WERI-Rb-1 (cell line): ENCODE results near the gene KIF1C.
A peak's percentile ranks its signal among the peaks of the same experiment; 100 is the strongest.

Experiments used
- DNase-seq: peaks from one replicate; pipeline ENCODE4 v3.0.0-alpha.2; 2020
- H3K27ac ChIP-seq: fragments of 250-450 bp; sonication (Bioruptor Pico); 2 replicates; pipeline ENCODE4 v1.5.1; 2020; ENCODE audit warnings: mild to moderate bottlenecking, moderate library complexity
- H3K27me3 ChIP-seq: fragments of 250-450 bp; sonication (Bioruptor Pico); 2 replicates; pipeline ENCODE4 v1.5.1; 2021; ENCODE audit warnings: mild to moderate bottlenecking, low read depth, moderate library complexity; ENCODE audit not compliant: insufficient read depth, severe bottlenecking
- H3K36me3 ChIP-seq: fragments of 250-450 bp; sonication (Bioruptor Pico); 2 replicates; pipeline ENCODE4 v1.5.1; 2020; ENCODE audit warnings: mild to moderate bottlenecking, moderate library complexity
- H3K4me3 ChIP-seq: 2 replicates; pipeline ENCODE4 v1.5.1; 2011; ENCODE audit warnings: low read depth, mild to moderate bottlenecking, control low read depth, low read length
- H3K9me3 ChIP-seq: fragments of 250-450 bp; sonication (Bioruptor Pico); 2 replicates; pipeline ENCODE4 v1.5.1; 2021; ENCODE audit warnings: mild to moderate bottlenecking, moderate library complexity; ENCODE audit not compliant: severe bottlenecking
- TF ChIP-seq, protein P1 (sequence below): IDR thresholded peaks from 2 replicates; pipeline ENCODE4 v1.5.1; 2011; ENCODE audit warnings: low read depth, mild to moderate bottlenecking, control low read depth, inconsistent platforms, low read length

KIF1C gene

GRCh38 chr17:4980644-4981216, 17.0 kb upstream of the KIF1C start:
- Histone ChIP-seq H3K36me3 (peaks cover 54% of the 10 kb centered on the region), H3K4me3 (no peak overlapping the region)

DNA sequence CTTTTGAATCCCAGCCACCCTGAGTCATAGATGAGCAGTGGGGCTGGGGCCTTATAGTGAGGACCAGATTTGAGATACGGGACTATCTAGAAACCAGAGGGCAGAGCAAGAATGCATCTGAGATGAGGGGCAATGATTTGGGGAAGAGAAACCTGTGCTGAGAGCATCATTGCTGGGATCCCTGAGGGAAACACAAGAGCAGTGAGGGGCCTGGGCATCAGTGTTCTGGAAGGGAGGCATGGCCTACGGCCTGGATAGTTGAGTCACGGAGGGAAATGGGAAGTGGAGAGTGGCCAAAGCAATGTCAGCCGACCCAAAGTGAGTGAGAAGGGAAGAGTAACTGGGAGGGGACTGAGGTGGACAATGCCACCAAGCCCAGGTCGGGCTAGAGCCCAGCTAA, 15.4 kb upstream of the KIF1C start:
- TF ChIP-seq, protein P1, sequence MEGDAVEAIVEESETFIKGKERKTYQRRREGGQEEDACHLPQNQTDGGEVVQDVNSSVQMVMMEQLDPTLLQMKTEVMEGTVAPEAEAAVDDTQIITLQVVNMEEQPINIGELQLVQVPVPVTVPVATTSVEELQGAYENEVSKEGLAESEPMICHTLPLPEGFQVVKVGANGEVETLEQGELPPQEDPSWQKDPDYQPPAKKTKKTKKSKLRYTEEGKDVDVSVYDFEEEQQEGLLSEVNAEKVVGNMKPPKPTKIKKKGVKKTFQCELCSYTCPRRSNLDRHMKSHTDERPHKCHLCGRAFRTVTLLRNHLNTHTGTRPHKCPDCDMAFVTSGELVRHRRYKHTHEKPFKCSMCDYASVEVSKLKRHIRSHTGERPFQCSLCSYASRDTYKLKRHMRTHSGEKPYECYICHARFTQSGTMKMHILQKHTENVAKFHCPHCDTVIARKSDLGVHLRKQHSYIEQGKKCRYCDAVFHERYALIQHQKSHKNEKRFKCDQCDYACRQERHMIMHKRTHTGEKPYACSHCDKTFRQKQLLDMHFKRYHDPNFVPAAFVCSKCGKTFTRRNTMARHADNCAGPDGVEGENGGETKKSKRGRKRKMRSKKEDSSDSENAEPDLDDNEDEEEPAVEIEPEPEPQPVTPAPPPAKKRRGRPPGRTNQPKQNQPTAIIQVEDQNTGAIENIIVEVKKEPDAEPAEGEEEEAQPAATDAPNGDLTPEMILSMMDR: no peak
- no peaks in the 10 kb centered on the region for H3K9me3 ChIP-seq
- H3K27me3 ChIP-seq: no peaks in the 10 kb centered on the region
- no peak for DNase-seq
- H3K27ac ChIP-seq: no peak overlapping the region
- no peak overlapping the region for H3K4me3 ChIP-seq
- H3K36me3 ChIP-seq: peaks cover 39% of the 10 kb centered on the region

More at GRCh38 chr17:4980644-4981216, 17.0 kb upstream of the KIF1C start:
- Histone ChIP-seq H3K27ac (peak overlapping the region; percentile 37), H3K27me3 (no peaks in the 10 kb centered on the region), H3K9me3 (no peaks in the 10 kb centered on the region)
- peak; percentile 58 for DNase-seq
- TF ChIP-seq, protein P1: peak; percentile 72

DNA sequence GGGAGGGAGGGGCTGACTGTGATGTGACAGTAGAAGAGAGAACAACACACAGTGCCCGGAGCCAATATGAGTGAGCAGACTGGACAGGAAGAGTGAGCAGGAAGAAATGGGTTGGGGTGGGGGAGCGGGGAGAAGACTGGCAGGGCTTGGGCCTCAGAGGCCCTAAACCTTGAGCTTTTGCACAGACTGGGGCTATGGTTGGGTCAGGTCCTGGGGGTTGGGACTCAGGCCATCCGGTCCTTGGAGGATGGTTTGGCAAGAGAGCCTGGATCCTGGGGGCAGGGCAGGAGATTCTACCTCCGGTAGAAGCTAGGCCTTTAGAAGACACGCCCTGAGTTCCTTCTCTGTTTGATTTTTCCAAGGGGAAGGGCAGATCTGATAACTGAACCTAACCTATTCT, 11.3 kb upstream of the KIF1C start:
- H3K9me3 ChIP-seq: no peaks in the 10 kb centered on the region
- TF ChIP-seq, protein P1: no peak
- H3K4me3 ChIP-seq: peak overlapping the region; percentile 73
- H3K36me3 ChIP-seq: peaks cover 12% of the 10 kb centered on the region
- H3K27me3 ChIP-seq: no peaks in the 10 kb centered on the region
- H3K27ac ChIP-seq: peak overlapping the region; percentile 74
- no peak for DNase-seq

GRCh38 chr17:4986951-4987766, 10.6 kb upstream of the KIF1C start, which contains the start of gene CAMTA2:
Gene CAMTA2 (minus strand): TSS chr17:4987675. CDS start chr17:4986222, 1,453 bp downstream.
- Histone ChIP-seq H3K36me3 (peaks cover 11% of the 10 kb centered on the region), H3K27ac (peak within 1 kb of the TSS; percentile 74), H3K4me3 (peak within 1 kb of the TSS; percentile 73), H3K9me3 (no peaks in the 10 kb centered on the region), H3K27me3 (no peaks in the 10 kb centered on the region)
- DNase-seq: peak; percentile 94
- TF ChIP-seq, protein P1: peak; percentile 93

GRCh38 chr17:4987767-4988567, 9.8 kb upstream of the KIF1C start:
- TF ChIP-seq, protein P1: no peak

More at GRCh38 chr17:4987767-4988567, 9.8 kb upstream of the KIF1C start:
- Histone ChIP-seq H3K27me3 (no peaks in the 10 kb centered on the region), H3K9me3 (no peaks in the 10 kb centered on the region), H3K36me3 (peaks cover 11% of the 10 kb centered on the region), H3K4me3 (peak overlapping the region; percentile 73), H3K27ac (peak overlapping the region; percentile 74)
- DNase-seq: no peak
